ENCODE measurements around the gene ZNF407. TPM values are rescaled to one million over a fixed set of nuclear protein-coding genes. Genes with fewer than 3 reads are reported as not detected.
A peak's percentile ranks its signal among the peaks of the same experiment; 100 is the strongest.

The ZNF407 gene
- total RNA-seq, 1 donor from 2014 or later = 19.8 TPM

GRCh38 chr18:75016025-75016717 lies 418.5 kb downstream of the ZNF407 start:
- Mint-ChIP-seq H3K9me3 (no peaks in the 10 kb centered on the region), H3K36me3 (ENCODE audit: low read depth) (peaks cover 2% of the 10 kb centered on the region), H3K27ac (no peak overlapping the region), H3K4me1 (ENCODE audit: low read depth) (peaks cover 5% of the 10 kb centered on the region), H3K27me3 (ENCODE audit: insufficient read depth) (peaks cover 2% of the 10 kb centered on the region), H3K4me3 (no peak overlapping the region)
- DNase-seq (ENCODE audit: low spot score) = no peak
- intact Hi-C loops (cut with micrococcal nuclease) = no loop called here

- Mint-ChIP-seq H3K27ac (no peak overlapping the region), H3K4me1 (ENCODE audit: low read depth) (peaks cover 18% of the 10 kb centered on the region), H3K27me3 (ENCODE audit: insufficient read depth) (no peaks in the 10 kb centered on the region), H3K4me3 (no peak overlapping the region), H3K9me3 (peaks cover 6% of the 10 kb centered on the region), H3K36me3 (ENCODE audit: low read depth) (peaks cover 11% of the 10 kb centered on the region)
- DNase-seq (ENCODE audit: low spot score) = no peak
- intact Hi-C loops (cut with micrococcal nuclease) = no loop called here
Measured at GRCh38 chr18:75023473-75023872, 425.8 kb downstream of the ZNF407 start.

- no peak overlapping the region for H3K4me3 Mint-ChIP-seq
- intact Hi-C loops (cut with micrococcal nuclease) = no loop called here
- DNase-seq (ENCODE audit: low spot score) = no peak
- H3K36me3 Mint-ChIP-seq (ENCODE audit: low read depth) = peaks cover 11% of the 10 kb centered on the region
- H3K4me1 Mint-ChIP-seq (ENCODE audit: low read depth) = peaks cover 26% of the 10 kb centered on the region
- peaks cover 12% of the 10 kb centered on the region for H3K9me3 Mint-ChIP-seq
- H3K27me3 Mint-ChIP-seq (ENCODE audit: insufficient read depth) = no peaks in the 10 kb centered on the region
- no peak overlapping the region for H3K27ac Mint-ChIP-seq
Measured at GRCh38 chr18:75024871-75025270, 427.2 kb downstream of the ZNF407 start.

- no peak overlapping the region for H3K27ac Mint-ChIP-seq
- H3K4me1 Mint-ChIP-seq (ENCODE audit: low read depth) = peaks cover 27% of the 10 kb centered on the region
- intact Hi-C loops (cut with micrococcal nuclease) = no loop called here
- H3K36me3 Mint-ChIP-seq (ENCODE audit: low read depth) = peaks cover 11% of the 10 kb centered on the region
- no peak for DNase-seq (ENCODE audit: low spot score)
- H3K4me3 Mint-ChIP-seq = no peak overlapping the region
- no peaks in the 10 kb centered on the region for H3K27me3 Mint-ChIP-seq (ENCODE audit: insufficient read depth)
- H3K9me3 Mint-ChIP-seq = peaks cover 12% of the 10 kb centered on the region
Measured at GRCh38 chr18:75025573-75025972, 427.9 kb downstream of the ZNF407 start.

GRCh38 chr18:75029481-75029880 lies 431.8 kb downstream of the ZNF407 start:
- no peaks in the 10 kb centered on the region for H3K27me3 Mint-ChIP-seq (ENCODE audit: insufficient read depth)
- DNase-seq (ENCODE audit: low spot score) = no peak
- peaks cover 21% of the 10 kb centered on the region for H3K4me1 Mint-ChIP-seq (ENCODE audit: low read depth)
- intact Hi-C loops (cut with micrococcal nuclease) = no loop called here
- H3K27ac Mint-ChIP-seq = peak overlapping the region; percentile 9
- H3K4me3 Mint-ChIP-seq = no peak overlapping the region
- H3K36me3 Mint-ChIP-seq (ENCODE audit: low read depth) = peaks cover 8% of the 10 kb centered on the region
- H3K9me3 Mint-ChIP-seq = peaks cover 12% of the 10 kb centered on the region

GRCh38 chr18:75031717-75032317 lies 434.1 kb downstream of the ZNF407 start:
- Mint-ChIP-seq H3K36me3 (ENCODE audit: low read depth) (peaks cover 10% of the 10 kb centered on the region), H3K27me3 (ENCODE audit: insufficient read depth) (no peaks in the 10 kb centered on the region), H3K4me1 (ENCODE audit: low read depth) (peaks cover 10% of the 10 kb centered on the region), H3K9me3 (peaks cover 6% of the 10 kb centered on the region), H3K4me3 (no peak overlapping the region), H3K27ac (no peak overlapping the region)
- intact Hi-C loops (cut with micrococcal nuclease) = no loop called here
- DNase-seq (ENCODE audit: low spot score) = no peak

GRCh38 chr18:75033516-75033915 lies 435.8 kb downstream of the ZNF407 start:
- no peak overlapping the region for H3K27ac Mint-ChIP-seq
- peaks cover 6% of the 10 kb centered on the region for H3K9me3 Mint-ChIP-seq
- H3K4me3 Mint-ChIP-seq = no peak overlapping the region
- DNase-seq (ENCODE audit: low spot score) = no peak
- peaks cover 10% of the 10 kb centered on the region for H3K4me1 Mint-ChIP-seq (ENCODE audit: low read depth)
- no peaks in the 10 kb centered on the region for H3K27me3 Mint-ChIP-seq (ENCODE audit: insufficient read depth)
- intact Hi-C loops (cut with micrococcal nuclease) = no loop called here
- peaks cover 3% of the 10 kb centered on the region for H3K36me3 Mint-ChIP-seq (ENCODE audit: low read depth)

GRCh38 chr18:75034937-75035336 lies 437.3 kb downstream of the ZNF407 start:
- intact Hi-C loops (cut with micrococcal nuclease) = no loop called here

GRCh38 chr18:75035928-75036327 lies 438.3 kb downstream of the ZNF407 start:
- Mint-ChIP-seq H3K36me3 (ENCODE audit: low read depth) (peaks cover 2% of the 10 kb centered on the region), H3K27me3 (ENCODE audit: insufficient read depth) (no peaks in the 10 kb centered on the region), H3K4me1 (ENCODE audit: low read depth) (no peaks in the 10 kb centered on the region), H3K4me3 (no peak overlapping the region), H3K27ac (no peak overlapping the region), H3K9me3 (no peaks in the 10 kb centered on the region)
- intact Hi-C loops (cut with micrococcal nuclease) = no loop called here
- DNase-seq (ENCODE audit: low spot score) = no peak

More at GRCh38 chr18:75034937-75035336, 437.3 kb downstream of the ZNF407 start:
- DNase-seq (ENCODE audit: low spot score) = no peak
- H3K27me3 Mint-ChIP-seq (ENCODE audit: insufficient read depth) = no peaks in the 10 kb centered on the region
- H3K27ac Mint-ChIP-seq = no peak overlapping the region
- peaks cover 2% of the 10 kb centered on the region for H3K36me3 Mint-ChIP-seq (ENCODE audit: low read depth)
- H3K4me1 Mint-ChIP-seq (ENCODE audit: low read depth) = peaks cover under 1% of the 10 kb centered on the region
- H3K9me3 Mint-ChIP-seq = no peaks in the 10 kb centered on the region
- no peak overlapping the region for H3K4me3 Mint-ChIP-seq

GRCh38 chr18:75036917-75037688 lies 439.4 kb downstream of the ZNF407 start:
- H3K9me3 Mint-ChIP-seq = no peaks in the 10 kb centered on the region
- no peak overlapping the region for H3K4me3 Mint-ChIP-seq
- no peak for DNase-seq (ENCODE audit: low spot score)
- H3K4me1 Mint-ChIP-seq (ENCODE audit: low read depth) = no peaks in the 10 kb centered on the region
- no peak overlapping the region for H3K27ac Mint-ChIP-seq
- intact Hi-C loops (cut with micrococcal nuclease) = no loop called here
- H3K27me3 Mint-ChIP-seq (ENCODE audit: insufficient read depth) = no peaks in the 10 kb centered on the region
- peaks cover 2% of the 10 kb centered on the region for H3K36me3 Mint-ChIP-seq (ENCODE audit: low read depth)

- intact Hi-C loops (cut with micrococcal nuclease) = no loop called here
Measured at GRCh38 chr18:75037689-75037955, 440.0 kb downstream of the ZNF407 start.

GRCh38 chr18:75041586-75041985 lies 443.9 kb downstream of the ZNF407 start:
- H3K27ac Mint-ChIP-seq = no peak overlapping the region
- H3K4me3 Mint-ChIP-seq = no peak overlapping the region
- H3K36me3 Mint-ChIP-seq (ENCODE audit: low read depth) = no peaks in the 10 kb centered on the region
- no peaks in the 10 kb centered on the region for H3K9me3 Mint-ChIP-seq
- no peaks in the 10 kb centered on the region for H3K4me1 Mint-ChIP-seq (ENCODE audit: low read depth)
- no peaks in the 10 kb centered on the region for H3K27me3 Mint-ChIP-seq (ENCODE audit: insufficient read depth)
- intact Hi-C loops (cut with micrococcal nuclease) = no loop called here
- no peak for DNase-seq (ENCODE audit: low spot score)

More at GRCh38 chr18:75037689-75037955, 440.0 kb downstream of the ZNF407 start:
- peaks cover 2% of the 10 kb centered on the region for H3K36me3 Mint-ChIP-seq (ENCODE audit: low read depth)
- no peaks in the 10 kb centered on the region for H3K4me1 Mint-ChIP-seq (ENCODE audit: low read depth)
- H3K27me3 Mint-ChIP-seq (ENCODE audit: insufficient read depth) = no peaks in the 10 kb centered on the region
- H3K27ac Mint-ChIP-seq = no peak overlapping the region
- no peak overlapping the region for H3K4me3 Mint-ChIP-seq
- no peaks in the 10 kb centered on the region for H3K9me3 Mint-ChIP-seq
- DNase-seq (ENCODE audit: low spot score) = no peak

- DNase-seq (ENCODE audit: low spot score) = no peak
- H3K9me3 Mint-ChIP-seq = no peaks in the 10 kb centered on the region
- no peaks in the 10 kb centered on the region for H3K4me1 Mint-ChIP-seq (ENCODE audit: low read depth)
- H3K27ac Mint-ChIP-seq = no peak overlapping the region
- no peaks in the 10 kb centered on the region for H3K36me3 Mint-ChIP-seq (ENCODE audit: low read depth)
- no peak overlapping the region for H3K4me3 Mint-ChIP-seq
- H3K27me3 Mint-ChIP-seq (ENCODE audit: insufficient read depth) = no peaks in the 10 kb centered on the region
- intact Hi-C loops (cut with micrococcal nuclease) = no loop called here
Measured at GRCh38 chr18:75043478-75043877, 445.8 kb downstream of the ZNF407 start.

Measured in activated T-helper 1 cell treated with anti-CD3 and anti-CD28 coated beads, Interleukin-12 subunit alpha, Interleukin-12 subunit beta, Interleukin-2, Interleukin-4 antibody, amounts not matched to agents 30 ng/mL and 10 ng/mL and 1 ng/mL, durations not matched to agents 14 hours and 24 hours and 36 hours (primary cell).